Activated CD4-positive, CD25-positive, alpha-beta regulatory T cell (primary cell): ENCODE data around the gene DTX3.
A peak's percentile ranks its signal among the peaks of the same experiment; 100 is the strongest.

ENCODE experiments used
- DNase-seq, 4 experiments: peaks; one replicate each; lab custom pipeline; 2025; lab: John Stamatoyannopoulos, UW

Gene DTX3

DNA sequence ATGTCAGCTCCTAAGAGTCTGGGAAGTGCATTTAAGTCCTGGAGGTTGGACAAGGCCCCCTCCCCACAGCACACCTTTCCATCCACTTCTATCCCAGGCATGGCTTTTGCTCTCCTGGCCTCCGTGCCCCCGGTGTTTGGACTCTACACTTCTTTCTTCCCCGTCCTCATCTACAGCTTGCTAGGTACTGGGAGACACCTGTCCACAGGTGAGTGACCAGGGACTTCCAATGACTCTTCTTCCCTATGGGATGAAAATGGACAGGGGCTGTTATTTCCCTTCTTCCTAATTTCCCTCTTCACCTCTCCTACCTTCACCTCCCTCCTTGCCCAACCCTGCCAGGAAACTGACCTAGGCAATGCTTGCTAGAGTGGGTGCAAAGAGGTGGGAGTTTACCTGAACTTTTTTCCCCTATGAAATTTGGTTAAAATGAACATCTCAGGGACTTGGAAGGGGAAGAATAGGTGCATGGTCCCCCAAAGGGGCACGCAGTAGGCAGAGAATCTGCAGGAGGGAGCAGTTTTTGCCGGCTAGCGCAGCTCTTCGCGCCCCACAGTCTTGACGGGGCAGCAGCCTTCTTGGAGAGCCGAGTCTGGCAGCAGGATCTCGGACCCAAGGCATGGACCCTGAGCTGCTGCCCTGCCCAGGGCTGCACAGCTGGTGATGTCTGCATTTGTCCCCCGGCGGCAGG lies 15.8 kb downstream of the DTX3 start:
- DNase-seq = no peak

DNA sequence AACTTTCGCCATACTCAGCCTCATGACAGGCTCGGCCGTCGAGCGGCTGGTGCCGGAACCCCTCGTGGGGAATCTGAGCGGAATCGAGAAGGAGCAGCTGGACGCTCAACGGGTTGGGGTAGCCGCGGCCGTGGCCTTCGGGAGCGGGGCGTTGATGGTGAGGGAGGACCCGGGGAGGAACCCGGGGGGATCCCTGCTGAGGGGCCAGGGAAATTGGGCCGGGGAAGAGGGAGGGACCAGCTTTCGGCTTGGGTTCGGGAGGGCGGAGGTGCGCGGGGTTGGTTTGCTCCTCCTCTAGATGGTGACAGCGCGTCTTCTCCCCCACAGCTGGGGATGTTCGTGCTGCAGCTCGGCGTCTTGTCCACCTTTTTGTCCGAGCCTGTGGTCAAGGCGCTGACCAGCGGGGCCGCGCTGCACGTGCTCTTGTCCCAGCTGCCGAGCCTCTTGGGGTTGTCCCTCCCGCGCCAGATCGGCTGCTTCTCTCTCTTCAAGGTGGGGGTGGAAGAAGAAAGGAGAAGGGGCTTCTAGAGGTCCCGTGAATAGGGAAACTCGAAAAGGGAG lies 16.4 kb downstream of the DTX3 start:
- DNase-seq = no peak

- DNase-seq = peak in 3 of 4 experiments; percentile 35 to 46 (median 44)
Measured at GRCh38 chr12:57621497-57622292, 17.1 kb downstream of the DTX3 start.

DNA sequence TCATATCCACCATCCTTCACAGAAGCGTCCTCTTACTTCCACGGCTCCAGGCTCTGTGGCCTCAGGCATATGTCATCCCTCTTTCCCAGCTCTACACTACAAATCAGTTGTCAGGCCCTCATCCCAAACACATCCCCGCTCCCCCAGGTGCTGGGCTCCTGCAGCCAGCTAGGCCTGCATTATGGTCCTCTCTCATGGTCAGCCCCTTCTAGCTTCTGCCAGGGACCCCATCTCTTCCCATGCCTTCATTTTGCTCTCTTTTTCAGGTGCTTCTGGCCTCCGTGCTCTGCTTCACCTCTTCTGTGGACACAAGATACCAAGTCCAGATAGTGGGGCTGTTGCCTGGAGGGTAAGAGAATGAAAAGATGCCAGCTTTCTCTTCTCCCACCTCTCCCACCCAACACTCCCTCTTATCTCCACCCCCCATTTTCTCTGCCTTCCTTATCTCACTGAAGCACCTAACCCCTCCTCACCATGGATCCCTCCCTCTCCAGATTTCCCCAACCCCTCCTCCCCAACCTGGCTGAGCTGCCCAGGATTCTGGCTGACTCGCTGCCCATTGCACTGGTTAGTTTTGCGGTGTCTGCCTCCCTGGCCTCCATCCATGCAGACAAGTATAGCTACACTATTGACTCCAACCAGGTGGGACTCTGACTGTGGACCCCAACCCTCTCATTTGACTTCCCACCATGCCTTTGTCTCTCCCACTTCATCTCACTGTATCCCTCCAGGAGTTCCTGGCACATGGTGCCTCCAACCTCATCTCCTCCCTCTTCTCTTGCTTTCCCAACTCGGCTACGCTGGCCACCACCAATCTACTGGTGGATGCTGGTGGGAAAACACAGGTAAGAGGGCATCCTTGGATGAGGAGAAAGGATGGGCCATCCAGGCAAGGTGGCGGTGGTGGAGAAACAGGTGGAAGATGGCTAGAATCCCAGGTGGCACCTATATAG lies 17.9 kb downstream of the DTX3 start:
- no peak for DNase-seq

- no peak for DNase-seq
Measured at GRCh38 chr12:57623385-57623784, 18.8 kb downstream of the DTX3 start.

GRCh38 chr12:57623811-57624390 lies 19.3 kb downstream of the DTX3 start:
- DNase-seq = no peak

GRCh38 chr12:57624441-57625220 lies 20.0 kb downstream of the DTX3 start:
- no peak for DNase-seq

GRCh38 chr12:57625261-57626032 lies 20.8 kb downstream of the DTX3 start:
- DNase-seq = no peak

DNA sequence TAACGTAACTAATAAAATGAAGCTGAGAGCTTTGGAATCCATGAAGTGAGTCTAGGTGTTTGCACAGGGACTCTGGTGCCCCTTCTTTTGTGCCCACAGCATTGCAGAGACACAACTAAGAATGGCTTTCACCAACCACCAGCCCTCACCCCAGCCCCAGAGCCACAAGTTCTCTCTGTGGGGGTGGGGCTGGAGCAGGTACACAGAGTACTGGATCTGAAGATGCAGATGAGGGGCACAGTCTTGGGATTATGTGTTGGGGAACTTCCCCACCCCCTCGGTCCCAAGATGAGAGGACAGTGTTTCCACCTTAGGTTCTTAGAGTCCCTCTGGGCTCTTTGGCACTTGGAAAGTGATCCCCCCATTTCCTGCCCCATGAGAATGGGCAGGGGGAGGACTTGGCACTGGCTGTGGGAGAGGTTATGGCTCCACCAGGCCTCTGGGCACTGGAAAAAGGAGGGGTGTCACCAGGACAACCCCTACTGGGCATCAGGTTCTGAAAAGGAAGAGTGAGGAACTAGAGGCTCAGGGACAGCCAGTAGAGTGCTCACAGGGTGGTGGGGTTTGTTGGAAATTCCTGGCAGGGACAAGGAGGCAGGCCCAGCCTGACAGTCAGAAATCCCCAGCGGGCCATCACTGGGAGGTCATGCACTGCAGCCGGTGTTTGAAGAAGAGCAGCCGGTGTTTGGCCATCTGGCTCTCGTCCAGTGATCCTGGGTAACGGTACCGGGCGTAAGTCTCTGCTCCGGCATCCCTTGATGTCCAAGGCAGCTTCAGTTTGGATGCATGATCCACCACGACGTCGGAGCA lies 21.7 kb downstream of the DTX3 start:
- DNase-seq = no peak

DNA sequence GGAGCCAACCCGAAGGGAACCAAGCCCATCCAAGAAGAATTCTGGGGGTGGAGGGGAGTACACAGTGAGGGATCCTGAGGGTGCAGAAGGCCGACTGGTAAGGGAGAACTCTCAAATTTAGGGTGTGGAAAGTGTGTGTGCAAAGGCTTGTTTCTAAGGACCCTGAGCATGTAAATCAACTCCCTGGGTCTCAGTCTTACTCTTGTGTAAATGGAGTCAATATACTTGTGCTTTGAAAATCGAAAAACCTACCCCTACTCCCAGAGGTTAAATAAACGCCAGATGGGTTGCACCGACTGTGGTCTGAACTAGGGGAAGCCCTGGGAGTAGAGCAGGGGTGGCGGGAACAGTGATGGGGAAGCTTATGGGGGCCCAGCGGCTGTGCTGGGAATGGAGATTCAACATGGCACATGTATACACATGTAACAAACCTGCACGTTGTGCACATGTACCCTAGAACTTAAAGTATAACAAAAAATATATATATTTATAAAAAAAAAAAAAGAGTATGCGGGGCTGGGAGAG lies 22.4 kb downstream of the DTX3 start:
- DNase-seq = no peak

DNA sequence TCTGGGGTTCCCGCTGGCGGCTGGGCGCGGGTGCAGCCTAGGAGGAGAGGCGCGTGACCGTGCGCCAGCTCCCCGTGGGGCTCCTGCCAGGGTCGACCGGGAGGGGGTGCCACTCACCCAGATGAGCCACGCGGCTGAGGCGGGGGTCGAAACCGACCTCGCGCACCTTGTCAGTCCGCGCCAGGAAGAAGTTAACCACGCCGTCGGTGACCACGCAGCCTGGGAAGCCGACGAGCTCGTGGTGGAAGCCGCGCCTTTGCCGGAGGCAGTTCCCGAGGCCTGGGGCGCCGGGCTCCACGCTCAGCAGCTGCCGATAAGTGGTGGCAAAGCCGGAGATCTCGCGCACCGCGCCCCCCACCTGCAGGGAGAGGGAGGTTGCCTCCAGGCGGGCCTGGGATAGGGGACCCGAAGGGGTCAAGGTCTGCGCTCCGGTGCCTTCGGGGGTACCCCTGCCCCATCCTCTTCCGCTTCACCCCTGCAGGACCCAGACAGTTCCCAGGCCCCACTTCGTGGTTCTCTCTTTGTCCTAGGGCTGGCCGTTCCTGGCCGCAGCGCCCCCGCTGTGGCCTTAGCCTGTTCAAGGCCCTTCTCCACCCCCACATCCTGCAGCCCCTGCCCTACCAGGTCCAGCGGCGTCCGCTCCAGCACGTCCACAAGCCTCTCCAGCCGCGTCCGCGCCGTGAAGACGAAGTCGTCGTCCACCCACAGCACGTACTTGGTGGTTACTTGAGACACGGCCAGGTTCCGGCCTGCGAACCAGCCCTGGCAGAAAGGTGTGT lies 23.1 kb downstream of the DTX3 start:
- DNase-seq = no peak

GRCh38 chr12:57628280-57629191 lies 23.9 kb downstream of the DTX3 start:
- no peak for DNase-seq

GRCh38 chr12:57629897-57630471 lies 25.4 kb downstream of the DTX3 start:
- no peak for DNase-seq

- DNase-seq = no peak
Measured at GRCh38 chr12:57630891-57631433, 26.3 kb downstream of the DTX3 start.

- DNase-seq = no peak
Measured at GRCh38 chr12:57631566-57632072, 27.0 kb downstream of the DTX3 start.
